Suprapubic skin (tissue), 4 donors: Measurements from ENCODE around the gene NTNG2. TPM values are rescaled to one million over a fixed set of nuclear protein-coding genes. Genes with fewer than 3 reads are reported as not detected.

Experiments
- DNase-seq, 2 donors: peaks; one replicate each; pipeline ENCODE4 v3.0.0-alpha.2; 2019; ENCODE audit warnings: low spot score in 2 of 2
- H3K27ac ChIP-seq: fragments of 200-600 bp; sonication (generic); one replicate; pipeline ENCODE4 v1.5.1; 2019
- H3K27me3 ChIP-seq: fragments of 200-600 bp; sonication (generic); one replicate; pipeline ENCODE4 v1.5.1; 2019
- H3K36me3 ChIP-seq: fragments of 200-600 bp; sonication (generic); one replicate; pipeline ENCODE4 v1.5.1; 2019
- H3K4me1 ChIP-seq: fragments of 200-600 bp; sonication (generic); one replicate; pipeline ENCODE4 v1.5.1; 2019
- H3K4me3 ChIP-seq: fragments of 200-600 bp; sonication (generic); one replicate; pipeline ENCODE4 v1.5.1; 2019; ENCODE audit warnings: mild to moderate bottlenecking
- H3K9me3 ChIP-seq: fragments of 200-600 bp; sonication (generic); one replicate; pipeline ENCODE4 v1.5.1; 2019
- EP300 ChIP-seq: sonication (generic); formaldehyde crosslinking; IDR thresholded peaks from one replicate; pipeline ENCODE4 v1.6.1; 2017; ENCODE audit warnings: antibody characterized with exemption
- POLR2A ChIP-seq, 2 donors: fragments of 450-650 bp; IDR thresholded peaks; one replicate each; pipeline ENCODE4 v1.6.1; 2017; ENCODE audit warnings: antibody characterized with exemption in 2 of 2, mild to moderate bottlenecking in 2 of 2, moderate library complexity in 2 of 2
- POLR2AphosphoS5 ChIP-seq, 3 donors: sonication (generic); formaldehyde crosslinking; IDR thresholded peaks; one replicate each; pipeline ENCODE4 v1.6.1; 2017; ENCODE audit warnings: antibody characterized with exemption in 3 of 3
- WGBS: methylation state at CpG from one replicate; pipeline ENCODE4 v1.1.5; 2018; 5-methylcytosine and 5-hydroxymethylcytosine counted together
- total RNA-seq, 4 donors: library from RNA; depleted of rRNA; stranded (reverse); fragments of >200 nt; gene quantifications; one replicate each; pipeline ENCODE4 v1.1.0, GENCODE V29; 2016
- TF ChIP-seq, protein P1 (sequence below), 2 donors: fragments of 200-600 bp in 1 of 2; fragments of 450-650 bp in 1 of 2; sonication (generic) in 1 of 2; IDR thresholded peaks; one replicate each; pipeline ENCODE4 v1.5.1; 2016 to 2019; ENCODE audit warnings: antibody characterized with exemption in 2 of 2, mild to moderate bottlenecking in 1 of 2, moderate library complexity in 1 of 2

NTNG2 gene
- total RNA-seq, 4 donors from 2014 or later = 0.08 to 0.80 (median 0.37) TPM

GRCh38 chr9:132231019-132231701 is 69.3 kb downstream of the NTNG2 start:
- Histone ChIP-seq H3K36me3 (peaks cover 3% of the 10 kb centered on the region), H3K27ac (no peak overlapping the region), H3K9me3 (no peaks in the 10 kb centered on the region), H3K27me3 (peaks cover 59% of the 10 kb centered on the region), H3K4me1 (peaks cover 3% of the 10 kb centered on the region), H3K4me3 (no peak overlapping the region)
- TF ChIP-seq, protein P1, sequence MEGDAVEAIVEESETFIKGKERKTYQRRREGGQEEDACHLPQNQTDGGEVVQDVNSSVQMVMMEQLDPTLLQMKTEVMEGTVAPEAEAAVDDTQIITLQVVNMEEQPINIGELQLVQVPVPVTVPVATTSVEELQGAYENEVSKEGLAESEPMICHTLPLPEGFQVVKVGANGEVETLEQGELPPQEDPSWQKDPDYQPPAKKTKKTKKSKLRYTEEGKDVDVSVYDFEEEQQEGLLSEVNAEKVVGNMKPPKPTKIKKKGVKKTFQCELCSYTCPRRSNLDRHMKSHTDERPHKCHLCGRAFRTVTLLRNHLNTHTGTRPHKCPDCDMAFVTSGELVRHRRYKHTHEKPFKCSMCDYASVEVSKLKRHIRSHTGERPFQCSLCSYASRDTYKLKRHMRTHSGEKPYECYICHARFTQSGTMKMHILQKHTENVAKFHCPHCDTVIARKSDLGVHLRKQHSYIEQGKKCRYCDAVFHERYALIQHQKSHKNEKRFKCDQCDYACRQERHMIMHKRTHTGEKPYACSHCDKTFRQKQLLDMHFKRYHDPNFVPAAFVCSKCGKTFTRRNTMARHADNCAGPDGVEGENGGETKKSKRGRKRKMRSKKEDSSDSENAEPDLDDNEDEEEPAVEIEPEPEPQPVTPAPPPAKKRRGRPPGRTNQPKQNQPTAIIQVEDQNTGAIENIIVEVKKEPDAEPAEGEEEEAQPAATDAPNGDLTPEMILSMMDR (IDR thresholded peaks at IDR 0.05) = no peak
- TF ChIP-seq POLR2A (IDR thresholded peaks at IDR 0.05) (no peak), POLR2AphosphoS5 (IDR thresholded peaks at IDR 0.05) (no peak), EP300 (no peak)
- DNase-seq = no peak
- WGBS = 90% methylated on average over 4 of the region's 20 CpGs

DNA sequence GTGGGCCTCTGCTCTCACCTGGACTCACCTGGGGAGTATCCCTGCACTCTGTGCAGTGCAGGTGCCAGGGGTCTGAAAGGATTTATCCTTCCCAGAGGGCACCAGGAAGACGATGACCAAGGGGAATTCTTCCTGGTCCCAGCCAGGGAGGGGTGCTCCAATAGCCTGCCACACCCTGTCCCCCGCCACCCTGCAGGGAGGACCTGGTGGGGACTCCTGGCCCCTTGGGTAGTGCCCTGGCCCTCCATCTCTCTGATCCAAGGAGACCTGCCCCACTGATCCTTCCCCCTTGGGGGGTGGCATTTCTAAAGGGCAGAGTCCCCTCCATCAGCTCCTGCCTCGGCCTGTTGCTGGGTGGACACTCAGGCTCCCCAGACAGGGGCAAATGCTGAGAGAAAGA is 70.7 kb downstream of the NTNG2 start:
- Histone ChIP-seq H3K27me3 (peaks cover 51% of the 10 kb centered on the region), H3K27ac (no peak overlapping the region)
- no CpG with 5 or more reads among the region's 3 CpGs for WGBS

GRCh38 chr9:132233138-132233537 is 71.3 kb downstream of the NTNG2 start:
- Histone ChIP-seq H3K9me3 (no peaks in the 10 kb centered on the region), H3K27me3 (peaks cover 45% of the 10 kb centered on the region), H3K36me3 (no peaks in the 10 kb centered on the region), H3K27ac (no peak overlapping the region), H3K4me3 (no peak overlapping the region), H3K4me1 (peaks cover 9% of the 10 kb centered on the region)
- DNase-seq = no peak
- TF ChIP-seq POLR2AphosphoS5 (IDR thresholded peaks at IDR 0.05) (no peak), POLR2A (IDR thresholded peaks at IDR 0.05) (no peak), EP300 (no peak)
- TF ChIP-seq, protein P1 (IDR thresholded peaks at IDR 0.05) = no peak
- 54% methylated on average over 2 of the region's 3 CpGs for WGBS

More for the DNA sequence above, 70.7 kb downstream of the NTNG2 start:
- Histone ChIP-seq H3K36me3 (no peaks in the 10 kb centered on the region), H3K9me3 (no peaks in the 10 kb centered on the region), H3K4me1 (peaks cover 9% of the 10 kb centered on the region), H3K4me3 (no peak overlapping the region)
- TF ChIP-seq, protein P1 (IDR thresholded peaks at IDR 0.05) = no peak
- no peak for TF ChIP-seq POLR2A (IDR thresholded peaks at IDR 0.05)
- TF ChIP-seq EP300 = no peak
- TF ChIP-seq POLR2AphosphoS5 (IDR thresholded peaks at IDR 0.05) = no peak
- DNase-seq = no peak

DNA sequence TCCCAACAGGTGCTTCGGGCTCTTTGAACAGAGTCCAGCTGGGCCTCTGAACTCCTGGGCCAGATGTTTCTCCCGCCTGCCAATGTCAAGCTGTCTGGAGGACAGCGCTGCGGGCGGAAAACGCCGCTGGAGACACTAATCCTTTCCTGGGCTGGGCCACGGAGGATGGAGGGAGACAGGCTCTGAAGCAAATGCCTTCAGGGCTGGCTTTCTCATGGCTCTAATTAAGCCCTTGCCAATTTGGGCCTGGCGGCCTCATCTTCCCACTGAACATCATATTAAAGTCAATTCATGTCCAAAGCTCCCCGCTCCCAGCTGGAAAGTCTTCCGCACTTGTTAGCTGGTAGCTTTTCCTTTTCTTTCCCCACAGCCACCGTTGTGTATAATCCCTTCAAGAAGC is 72.7 kb downstream of the NTNG2 start:
- WGBS = 55% methylated on average over 12 of the region's 12 CpGs
- Histone ChIP-seq H3K27ac (no peak overlapping the region), H3K4me1 (peaks cover 9% of the 10 kb centered on the region), H3K9me3 (no peaks in the 10 kb centered on the region), H3K36me3 (no peaks in the 10 kb centered on the region), H3K4me3 (no peak overlapping the region), H3K27me3 (peaks cover 36% of the 10 kb centered on the region)
- DNase-seq = no peak
- TF ChIP-seq POLR2AphosphoS5 (IDR thresholded peaks at IDR 0.05) (no peak), POLR2A (IDR thresholded peaks at IDR 0.05) (no peak), EP300 (no peak)
- TF ChIP-seq, protein P1 (IDR thresholded peaks at IDR 0.05) = no peak

DNA sequence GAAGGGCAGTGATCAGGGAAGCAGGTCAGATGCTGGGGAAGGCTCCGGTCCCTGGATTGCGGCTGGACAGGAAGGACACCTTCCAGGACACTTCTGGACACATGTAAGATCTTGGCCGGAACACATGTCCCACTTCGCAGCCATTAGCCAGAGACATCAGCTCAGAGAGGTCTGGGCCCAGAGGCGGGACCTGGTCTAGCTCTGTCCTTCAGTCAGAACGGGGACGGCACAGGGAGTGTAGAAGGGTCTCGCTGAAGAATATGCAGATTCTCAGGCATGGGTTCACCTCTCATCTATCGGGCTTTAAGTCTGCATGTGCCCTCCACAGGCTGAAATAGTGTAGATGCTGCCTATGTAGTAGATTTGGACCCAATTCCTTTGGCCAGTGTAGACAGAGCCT is 73.3 kb downstream of the NTNG2 start:
- Histone ChIP-seq H3K27ac (no peak overlapping the region), H3K4me3 (no peak overlapping the region), H3K36me3 (no peaks in the 10 kb centered on the region), H3K27me3 (peaks cover 30% of the 10 kb centered on the region), H3K4me1 (peaks cover 9% of the 10 kb centered on the region), H3K9me3 (no peaks in the 10 kb centered on the region)
- 85% methylated on average over 8 of the region's 9 CpGs for WGBS
- TF ChIP-seq POLR2AphosphoS5 (IDR thresholded peaks at IDR 0.05) (no peak), POLR2A (IDR thresholded peaks at IDR 0.05) (no peak), EP300 (no peak)
- TF ChIP-seq, protein P1 (IDR thresholded peaks at IDR 0.05) = no peak
- DNase-seq = no peak
